NT2/D1 (cell line): ENCODE results near the gene ECHDC3.

Source experiments
- YY1 ChIP-seq: IDR thresholded peaks from 2 replicates; pipeline ENCODE4 v1.6.1; 2011; ENCODE audit not compliant: insufficient read length, insufficient read depth
- ZNF274 ChIP-seq: IDR thresholded peaks from 2 replicates; pipeline ENCODE4 v1.6.1; 2011; ENCODE audit warnings: mild to moderate bottlenecking, low read depth, low read length

DNA sequence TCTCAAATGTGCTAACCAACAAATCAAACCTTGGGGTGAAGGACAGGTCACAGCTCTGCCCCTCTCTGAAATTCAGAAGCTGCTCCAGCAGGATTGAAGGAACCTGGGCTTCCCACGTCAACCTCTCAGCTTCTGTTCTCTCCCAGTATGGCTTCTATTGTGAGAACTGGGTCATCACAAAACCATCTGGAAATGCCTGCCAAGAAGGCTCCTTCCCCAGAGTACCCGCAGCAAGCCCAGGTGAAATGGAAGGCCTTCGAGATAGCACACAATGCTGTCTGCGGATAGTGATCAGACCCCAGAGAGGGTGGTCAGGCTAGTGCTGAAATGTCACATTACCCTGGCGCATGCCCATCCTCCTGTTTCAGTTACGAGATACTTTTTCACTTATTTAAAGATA, 64.5 kb downstream of the ECHDC3 start:
- no peak for TF ChIP-seq YY1
- TF ChIP-seq ZNF274: no peak
